ENCODE data around the gene TMEM164. TPM values are rescaled to one million over a fixed set of nuclear protein-coding genes. Genes with fewer than 3 reads are reported as not detected.

The TMEM164 gene
- total RNA-seq, 3 donors from 2014 or later (not counting 1 experiment from before 2014, with no cell fraction given), result 18.9 to 80.6 (median 30.6) TPM

- Mint-ChIP-seq H3K4me3 (no peak overlapping the region), H3K9me3 (no peaks in the 10 kb centered on the region), H3K4me1 (no peaks in the 10 kb centered on the region), H3K27me3 (ENCODE audit: low read depth in 2 of 2) (no peaks in the 10 kb centered on the region), H3K36me3 (no peaks in the 10 kb centered on the region), H3K27ac (no peak overlapping the region)
- H3K4me1 ChIP-seq (ENCODE audit: control insufficient read depth, insufficient read depth, low read length), result no peaks in the 10 kb centered on the region
- WGBS (ENCODE audit: insufficient coverage), result 78% methylated on average over 1 of the region's 1 CpG
- TF ChIP-seq, protein P1, sequence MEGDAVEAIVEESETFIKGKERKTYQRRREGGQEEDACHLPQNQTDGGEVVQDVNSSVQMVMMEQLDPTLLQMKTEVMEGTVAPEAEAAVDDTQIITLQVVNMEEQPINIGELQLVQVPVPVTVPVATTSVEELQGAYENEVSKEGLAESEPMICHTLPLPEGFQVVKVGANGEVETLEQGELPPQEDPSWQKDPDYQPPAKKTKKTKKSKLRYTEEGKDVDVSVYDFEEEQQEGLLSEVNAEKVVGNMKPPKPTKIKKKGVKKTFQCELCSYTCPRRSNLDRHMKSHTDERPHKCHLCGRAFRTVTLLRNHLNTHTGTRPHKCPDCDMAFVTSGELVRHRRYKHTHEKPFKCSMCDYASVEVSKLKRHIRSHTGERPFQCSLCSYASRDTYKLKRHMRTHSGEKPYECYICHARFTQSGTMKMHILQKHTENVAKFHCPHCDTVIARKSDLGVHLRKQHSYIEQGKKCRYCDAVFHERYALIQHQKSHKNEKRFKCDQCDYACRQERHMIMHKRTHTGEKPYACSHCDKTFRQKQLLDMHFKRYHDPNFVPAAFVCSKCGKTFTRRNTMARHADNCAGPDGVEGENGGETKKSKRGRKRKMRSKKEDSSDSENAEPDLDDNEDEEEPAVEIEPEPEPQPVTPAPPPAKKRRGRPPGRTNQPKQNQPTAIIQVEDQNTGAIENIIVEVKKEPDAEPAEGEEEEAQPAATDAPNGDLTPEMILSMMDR (IDR thresholded peaks at IDR 0.05), result no peak
- H3K27me3 ChIP-seq (ENCODE audit: control insufficient read depth, insufficient read depth, low read length), result no peaks in the 10 kb centered on the region
- intact Hi-C loops (cut with micrococcal nuclease), result no loop called here
- no peak overlapping the region for H3K27ac ChIP-seq (ENCODE audit: low read length)
- no peaks in the 10 kb centered on the region for H3K36me3 ChIP-seq (ENCODE audit: control insufficient read depth, insufficient read depth, low read length)
- DNase-seq (no peak), ATAC-seq (no peak)
- no peaks in the 10 kb centered on the region for H3K9me3 ChIP-seq (ENCODE audit: control insufficient read depth, insufficient read depth, low read length)
- H3K4me3 ChIP-seq (ENCODE audit: low read length), result no peak overlapping the region
These were observed 132.7 kb downstream of the TMEM164 start for GRCh38 chrX:110135618-110136017.

GRCh38 chrX:110136136-110136535, 133.2 kb downstream of the TMEM164 start:
- H3K4me3 Mint-ChIP-seq, result no peak overlapping the region
- H3K4me1 Mint-ChIP-seq, result no peaks in the 10 kb centered on the region
- Histone ChIP-seq H3K27ac (ENCODE audit: low read length) (no peak overlapping the region), H3K27me3 (ENCODE audit: control insufficient read depth, insufficient read depth, low read length) (no peaks in the 10 kb centered on the region), H3K4me3 (ENCODE audit: low read length) (no peak overlapping the region), H3K36me3 (ENCODE audit: control insufficient read depth, insufficient read depth, low read length) (no peaks in the 10 kb centered on the region), H3K4me1 (ENCODE audit: control insufficient read depth, insufficient read depth, low read length) (no peaks in the 10 kb centered on the region), H3K9me3 (ENCODE audit: control insufficient read depth, insufficient read depth, low read length) (no peaks in the 10 kb centered on the region)
- no peaks in the 10 kb centered on the region for H3K36me3 Mint-ChIP-seq
- WGBS (ENCODE audit: insufficient coverage), result 81% methylated on average over 3 of the region's 4 CpGs
- TF ChIP-seq, protein P1 (IDR thresholded peaks at IDR 0.05), result no peak
- H3K9me3 Mint-ChIP-seq, result no peaks in the 10 kb centered on the region
- H3K27me3 Mint-ChIP-seq (ENCODE audit: low read depth in 2 of 2), result no peaks in the 10 kb centered on the region
- DNase-seq (no peak), ATAC-seq (no peak)
- no peak overlapping the region for H3K27ac Mint-ChIP-seq
- intact Hi-C loops (cut with micrococcal nuclease), result no loop called here

DNA sequence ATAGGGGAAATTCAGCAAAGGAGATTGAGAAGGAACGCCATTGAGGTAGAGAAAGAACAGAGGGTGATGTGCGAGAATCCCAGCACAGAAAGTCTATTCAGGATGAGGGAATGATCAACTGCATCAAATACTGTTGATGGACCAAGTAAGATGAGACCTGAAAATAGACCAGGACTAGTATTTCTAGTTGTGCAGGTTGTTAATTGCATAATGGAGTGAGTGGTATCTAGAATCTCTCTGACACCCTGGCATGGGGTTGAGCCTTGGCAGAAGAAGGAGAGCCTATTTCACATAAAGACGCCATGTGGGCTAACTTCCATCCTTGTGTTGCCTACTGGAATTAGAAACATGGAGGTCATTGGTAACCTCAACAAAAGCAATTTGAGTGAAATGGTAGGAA, 135.6 kb downstream of the TMEM164 start:
- no peaks in the 10 kb centered on the region for H3K27me3 ChIP-seq (ENCODE audit: control insufficient read depth, insufficient read depth, low read length)
- no peaks in the 10 kb centered on the region for H3K36me3 ChIP-seq (ENCODE audit: control insufficient read depth, insufficient read depth, low read length)
- no peaks in the 10 kb centered on the region for H3K4me1 Mint-ChIP-seq
- no peaks in the 10 kb centered on the region for H3K27me3 Mint-ChIP-seq (ENCODE audit: low read depth in 2 of 2)
- H3K27ac Mint-ChIP-seq, result no peak overlapping the region
- no peaks in the 10 kb centered on the region for H3K9me3 ChIP-seq (ENCODE audit: control insufficient read depth, insufficient read depth, low read length)
- DNase-seq (no peak), ATAC-seq (no peak)
- WGBS (ENCODE audit: insufficient coverage), result 95% methylated on average over 3 of the region's 3 CpGs
- intact Hi-C loops (cut with micrococcal nuclease), result no loop called here
- no peak overlapping the region for H3K4me3 Mint-ChIP-seq
- H3K9me3 Mint-ChIP-seq, result no peaks in the 10 kb centered on the region
- no peak overlapping the region for H3K4me3 ChIP-seq (ENCODE audit: low read length)
- H3K36me3 Mint-ChIP-seq, result no peaks in the 10 kb centered on the region
- TF ChIP-seq, protein P1 (IDR thresholded peaks at IDR 0.05), result no peak
- no peak overlapping the region for H3K27ac ChIP-seq (ENCODE audit: low read length)
- no peaks in the 10 kb centered on the region for H3K4me1 ChIP-seq (ENCODE audit: control insufficient read depth, insufficient read depth, low read length)

DNA sequence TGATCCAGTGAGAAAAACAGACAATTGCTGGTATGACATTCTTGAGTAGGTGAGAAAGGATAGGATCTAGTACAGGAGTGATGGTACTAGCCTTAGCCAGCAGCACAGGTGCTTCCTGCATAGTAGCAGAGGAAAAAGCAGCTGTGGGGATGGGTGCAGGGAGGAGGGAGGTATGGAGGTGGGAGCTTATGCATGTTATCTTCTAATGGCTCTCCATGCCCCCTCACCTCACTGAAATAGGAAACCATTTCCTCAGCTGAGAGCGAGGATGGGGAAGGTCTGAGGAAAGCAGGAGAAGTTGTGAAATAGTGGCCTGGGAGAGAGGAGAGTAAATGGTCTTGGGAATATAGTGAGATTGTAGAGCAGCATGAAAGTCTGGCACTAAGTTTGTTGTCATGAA, 136.3 kb downstream of the TMEM164 start:
- H3K27ac ChIP-seq (ENCODE audit: low read length), result no peak overlapping the region
- H3K36me3 ChIP-seq (ENCODE audit: control insufficient read depth, insufficient read depth, low read length), result no peaks in the 10 kb centered on the region
- no peaks in the 10 kb centered on the region for H3K36me3 Mint-ChIP-seq
- H3K9me3 ChIP-seq (ENCODE audit: control insufficient read depth, insufficient read depth, low read length), result no peaks in the 10 kb centered on the region
- no peaks in the 10 kb centered on the region for H3K27me3 Mint-ChIP-seq (ENCODE audit: low read depth in 2 of 2)
- no peaks in the 10 kb centered on the region for H3K27me3 ChIP-seq (ENCODE audit: control insufficient read depth, insufficient read depth, low read length)
- no peak overlapping the region for H3K27ac Mint-ChIP-seq
- no peak overlapping the region for H3K4me3 Mint-ChIP-seq
- no peak overlapping the region for H3K4me3 ChIP-seq (ENCODE audit: low read length)
- TF ChIP-seq, protein P1 (IDR thresholded peaks at IDR 0.05), result no peak
- ATAC-seq, result no peak
- no peak for DNase-seq
- no peaks in the 10 kb centered on the region for H3K9me3 Mint-ChIP-seq
- no peaks in the 10 kb centered on the region for H3K4me1 ChIP-seq (ENCODE audit: control insufficient read depth, insufficient read depth, low read length)
- H3K4me1 Mint-ChIP-seq, result no peaks in the 10 kb centered on the region
- intact Hi-C loops (cut with micrococcal nuclease), result no loop called here
- WGBS (ENCODE audit: insufficient coverage), result 67% methylated on average over 1 of the region's 1 CpG
